Measurements from ENCODE around the gene AKR1A1. TPM values are rescaled to one million over a fixed set of nuclear protein-coding genes. Genes with fewer than 3 reads are reported as not detected.

Gene AKR1A1
- total RNA-seq, 1 experiment from 2014 or later: 142 TPM

GRCh38 chr1:45568421-45568820 is 17.8 kb downstream of the AKR1A1 start:
- no peak overlapping the region for H3K27ac ChIP-seq (ENCODE audit: low read length)
- no peak overlapping the region for H3K4me3 ChIP-seq (ENCODE audit: low read depth in 2 of 2, low read length in 2 of 2)
- ATAC-seq: no peak
- POLR2A ChIA-PET: no interaction called here
- in situ Hi-C loops (cut with HindIII; ENCODE audit: low pct_unique_long_range_greater_than_20kb, low sequenced_read_pairs): no loop called here
- TF ChIP-seq SIN3A (IDR thresholded peaks at IDR 0.05; ENCODE audit: borderline replicate concordance, insufficient read depth, low read depth, low read length) (no peak), TCF7L2 (IDR thresholded peaks at IDR 0.05; ENCODE audit: low read depth, low read length) (no peak), REST (IDR thresholded peaks at IDR 0.05; ENCODE audit: insufficient read depth in 1 of 2, low read depth in 2 of 2, low read length in 1 of 2) (no peak), POLR2AphosphoS5 (IDR thresholded peaks at IDR 0.05; ENCODE audit: low read depth, low read length) (no peak), CTCF (IDR thresholded peaks at IDR 0.05) (no peak)
- no peaks in the 10 kb centered on the region for H3K9me3 ChIP-seq (ENCODE audit: control insufficient read depth, insufficient read depth, low read depth, low read length)
- BruUV-seq (replicated peaks): no TSS peak
- intact Hi-C loops (cut with micrococcal nuclease; ENCODE audit: unreplicated experiment): no loop called here
- H3K27me3 ChIP-seq (ENCODE audit: control insufficient read depth, insufficient read depth, low read length): no peaks in the 10 kb centered on the region
- CTCF ChIA-PET: interaction anchor here (0.7 to 1.2 kb wide), 2 partner anchors 47 to 56 kb away, joined by 3 to 5 read pairs; partner anchors contain the start of gene PRDX1
- H3K36me3 ChIP-seq (ENCODE audit: control insufficient read depth, insufficient read depth, low read length): peaks cover 18% of the 10 kb centered on the region
- no peak for DNase-seq (ENCODE audit: low read depth, low spot score)
- H3K4me1 ChIP-seq (ENCODE audit: control insufficient read depth, insufficient read depth, low read length): no peaks in the 10 kb centered on the region

GRCh38 chr1:45569571-45569961 is 18.9 kb downstream of the AKR1A1 start:
- TF ChIP-seq POLR2AphosphoS5 (IDR thresholded peaks at IDR 0.05; ENCODE audit: low read depth, low read length): no peak; the same call in 1 of the 2 replicates
- no peak for TF ChIP-seq TCF7L2 (IDR thresholded peaks at IDR 0.05; ENCODE audit: low read depth, low read length)
- TF ChIP-seq REST (IDR thresholded peaks at IDR 0.05; ENCODE audit: insufficient read depth in 1 of 2, low read depth in 2 of 2, low read length in 1 of 2): no peak
- TF ChIP-seq SIN3A (IDR thresholded peaks at IDR 0.05; ENCODE audit: borderline replicate concordance, insufficient read depth, low read depth, low read length): no peak
- TF ChIP-seq CTCF (IDR thresholded peaks at IDR 0.05): no peak
- no peak for DNase-seq (ENCODE audit: low read depth, low spot score)
- peak; percentile 50 for ATAC-seq
- peaks cover 15% of the 10 kb centered on the region for H3K36me3 ChIP-seq (ENCODE audit: control insufficient read depth, insufficient read depth, low read length)
- no peak overlapping the region for H3K27ac ChIP-seq (ENCODE audit: low read length)
- in situ Hi-C loops (cut with HindIII; ENCODE audit: low pct_unique_long_range_greater_than_20kb, low sequenced_read_pairs): no loop called here
- no peaks in the 10 kb centered on the region for H3K27me3 ChIP-seq (ENCODE audit: control insufficient read depth, insufficient read depth, low read length)
- CTCF ChIA-PET: interaction anchor here (1.0 to 1.5 kb wide), 3 partner anchors 9 to 57 kb away, joined by 3 to 8 read pairs (median 5); partner anchors contain the start of gene AKR1A1
- no peaks in the 10 kb centered on the region for H3K9me3 ChIP-seq (ENCODE audit: control insufficient read depth, insufficient read depth, low read depth, low read length)
- BruUV-seq (replicated peaks): no TSS peak
- no peaks in the 10 kb centered on the region for H3K4me1 ChIP-seq (ENCODE audit: control insufficient read depth, insufficient read depth, low read length)
- POLR2A ChIA-PET: no interaction called here
- no peak overlapping the region for H3K4me3 ChIP-seq (ENCODE audit: low read depth in 2 of 2, low read length in 2 of 2)
- intact Hi-C loops (cut with micrococcal nuclease; ENCODE audit: unreplicated experiment): no loop called here

All from Panc1 (cell line).